ENCODE results near the gene PMEL. TPM values are rescaled to one million over a fixed set of nuclear protein-coding genes. Genes with fewer than 3 reads are reported as not detected.

Gene PMEL
- total RNA-seq, 4 donors from 2014 or later, result 0.26 to 3.6 (median 2.9) TPM; not detected in 1

DNA sequence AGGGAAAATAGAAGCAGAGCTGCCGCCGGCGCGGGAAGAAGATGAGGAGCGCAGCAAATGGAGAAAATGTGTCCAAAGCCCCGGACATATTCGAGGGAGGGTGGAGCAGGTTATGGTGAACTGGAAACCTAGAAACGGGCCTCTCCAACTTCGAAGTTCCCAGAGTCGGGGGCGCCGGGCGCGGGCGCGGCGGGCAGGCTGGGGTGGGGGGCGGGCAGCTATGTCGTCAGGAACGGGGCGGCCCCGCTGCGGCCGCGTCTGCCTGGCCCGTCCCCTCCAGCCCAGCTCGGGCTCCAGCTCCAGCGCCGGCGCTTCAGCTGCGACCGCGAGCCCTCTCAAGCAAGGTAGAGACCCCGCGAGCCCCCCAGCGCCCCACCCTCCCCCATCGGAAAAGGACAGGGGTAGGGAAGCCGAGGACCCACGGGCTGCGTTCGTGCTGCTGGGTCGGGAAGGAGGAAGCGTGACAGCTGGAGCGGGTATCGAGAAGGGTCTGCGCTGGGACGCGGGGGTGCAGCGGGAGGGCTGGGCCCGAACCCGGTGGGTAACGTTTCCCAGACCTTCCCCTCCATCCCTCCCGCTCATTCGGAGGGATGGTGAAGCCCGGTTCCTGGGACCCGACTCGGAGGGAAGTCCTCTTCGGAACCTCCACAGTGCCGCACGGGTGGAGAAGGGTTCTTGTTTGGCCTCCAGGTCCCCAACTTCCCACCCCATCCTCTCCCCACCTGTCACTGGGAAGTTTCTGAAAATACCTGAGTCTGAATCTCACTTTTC is 33.9 kb downstream of the PMEL start:
- Histone ChIP-seq H3K4me3 (peak overlapping the region; percentile 77 to 79), H3K9me3 (no peaks in the 10 kb centered on the region), H3K4me1 (peaks cover 4 to 7% of the 10 kb centered on the region in 2 donors), H3K27ac (peak overlapping the region; percentile 83 to 91), H3K27me3 (no peaks in the 10 kb centered on the region), H3K36me3 (no peaks in the 10 kb centered on the region)
- TF ChIP-seq POLR2A (IDR thresholded peaks at IDR 0.05), result peak; percentile 26 to 50
- TF ChIP-seq, protein P1, sequence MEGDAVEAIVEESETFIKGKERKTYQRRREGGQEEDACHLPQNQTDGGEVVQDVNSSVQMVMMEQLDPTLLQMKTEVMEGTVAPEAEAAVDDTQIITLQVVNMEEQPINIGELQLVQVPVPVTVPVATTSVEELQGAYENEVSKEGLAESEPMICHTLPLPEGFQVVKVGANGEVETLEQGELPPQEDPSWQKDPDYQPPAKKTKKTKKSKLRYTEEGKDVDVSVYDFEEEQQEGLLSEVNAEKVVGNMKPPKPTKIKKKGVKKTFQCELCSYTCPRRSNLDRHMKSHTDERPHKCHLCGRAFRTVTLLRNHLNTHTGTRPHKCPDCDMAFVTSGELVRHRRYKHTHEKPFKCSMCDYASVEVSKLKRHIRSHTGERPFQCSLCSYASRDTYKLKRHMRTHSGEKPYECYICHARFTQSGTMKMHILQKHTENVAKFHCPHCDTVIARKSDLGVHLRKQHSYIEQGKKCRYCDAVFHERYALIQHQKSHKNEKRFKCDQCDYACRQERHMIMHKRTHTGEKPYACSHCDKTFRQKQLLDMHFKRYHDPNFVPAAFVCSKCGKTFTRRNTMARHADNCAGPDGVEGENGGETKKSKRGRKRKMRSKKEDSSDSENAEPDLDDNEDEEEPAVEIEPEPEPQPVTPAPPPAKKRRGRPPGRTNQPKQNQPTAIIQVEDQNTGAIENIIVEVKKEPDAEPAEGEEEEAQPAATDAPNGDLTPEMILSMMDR (IDR thresholded peaks at IDR 0.05), result no peak
- peak; percentile 62 to 65 for DNase-seq
- intact Hi-C loops (cut with DNase I; ENCODE audit: low total_unique reads), result loop anchor here (5.0 kb wide), 1 partner anchor 105 kb away; the partner anchor contains the start of gene DNAJC14

DNA sequence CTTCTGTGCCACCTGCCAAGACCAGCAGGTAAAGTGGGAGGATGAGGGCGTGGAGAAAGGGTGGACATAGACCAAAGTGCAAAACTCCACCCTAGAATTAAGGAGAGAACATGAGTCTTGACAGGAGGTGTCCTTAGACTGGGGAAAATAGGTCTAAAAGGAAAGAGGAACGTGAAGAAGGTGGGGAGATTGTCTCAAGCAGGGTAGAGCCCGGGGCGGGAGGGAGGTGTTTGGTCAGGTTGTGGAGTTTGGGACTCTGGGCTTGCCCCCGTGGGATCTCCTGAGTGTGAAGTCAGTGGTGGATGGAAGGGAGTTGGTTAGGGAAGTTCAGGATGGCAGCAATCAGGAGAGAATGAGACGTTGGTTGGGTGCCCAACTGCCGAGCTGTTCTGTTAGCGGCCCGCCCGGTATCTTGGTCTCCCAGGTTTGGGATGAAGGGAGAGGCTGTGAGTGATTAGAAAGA is 34.5 kb downstream of the PMEL start:
- Histone ChIP-seq H3K27me3 (no peaks in the 10 kb centered on the region), H3K4me1 (peaks cover 4 to 7% of the 10 kb centered on the region in 2 donors), H3K36me3 (no peaks in the 10 kb centered on the region), H3K27ac (peak overlapping the region; percentile 83 to 91), H3K9me3 (no peaks in the 10 kb centered on the region), H3K4me3 (peak overlapping the region; percentile 77 to 79)
- DNase-seq, result peak; percentile 33 to 36
- TF ChIP-seq, protein P1 (IDR thresholded peaks at IDR 0.05), result no peak
- no peak for TF ChIP-seq POLR2A (IDR thresholded peaks at IDR 0.05)
- intact Hi-C loops (cut with DNase I; ENCODE audit: low total_unique reads), result loop anchor here (5.0 kb wide), 1 partner anchor 104 kb away; the partner anchor contains the start of gene DNAJC14

DNA sequence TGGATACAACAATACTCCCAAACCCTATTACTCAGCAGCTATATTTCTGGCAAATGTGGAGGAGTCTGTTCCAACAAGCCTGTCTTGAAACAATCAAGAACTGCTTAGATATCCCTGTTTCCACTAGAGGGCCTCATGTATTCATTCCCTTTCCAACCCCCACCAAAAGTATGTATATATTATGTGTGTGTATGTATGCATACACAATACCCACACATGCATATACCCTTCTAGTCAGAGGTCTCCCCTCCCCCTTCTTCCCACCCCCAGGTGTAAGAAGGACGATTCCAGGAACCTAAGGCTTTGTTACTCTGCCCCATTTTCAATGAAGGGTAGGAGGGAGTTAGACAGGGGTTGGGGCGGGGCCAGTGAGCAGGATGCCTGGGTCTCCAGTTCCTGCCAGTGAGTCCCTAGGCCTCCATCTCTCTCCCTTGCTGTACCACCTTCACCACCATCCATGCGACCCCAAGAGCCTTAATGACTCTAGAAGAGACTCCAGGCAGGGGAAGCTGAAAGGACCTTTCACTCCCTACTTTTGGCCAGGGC is 35.0 kb downstream of the PMEL start, which contains the start of gene DGKA:
Gene DGKA, plus strand, starts transcription at position 392 of the 546 bp plus-strand sequence. CDS start 5,342 bp downstream, outside the sequence.
- Histone ChIP-seq H3K27ac (peak within 1 kb of the TSS; percentile 83 to 91), H3K4me1 (peaks cover 7 to 9% of the 10 kb centered on the region in 2 donors), H3K36me3 (no peaks in the 10 kb centered on the region), H3K27me3 (no peaks in the 10 kb centered on the region), H3K9me3 (no peaks in the 10 kb centered on the region), H3K4me3 (peak within 1 kb of the TSS; percentile 77 to 79)
- peak; percentile 41 to 48 for DNase-seq
- intact Hi-C loops (cut with DNase I; ENCODE audit: low total_unique reads), result loop anchor here (5.0 kb wide), 1 partner anchor 104 kb away; the partner anchor contains the start of gene DNAJC14
- TF ChIP-seq, protein P1 (IDR thresholded peaks at IDR 0.05), result peak; percentile 40 to 66 (median 50)
- TF ChIP-seq POLR2A (IDR thresholded peaks at IDR 0.05), result no peak

DNA sequence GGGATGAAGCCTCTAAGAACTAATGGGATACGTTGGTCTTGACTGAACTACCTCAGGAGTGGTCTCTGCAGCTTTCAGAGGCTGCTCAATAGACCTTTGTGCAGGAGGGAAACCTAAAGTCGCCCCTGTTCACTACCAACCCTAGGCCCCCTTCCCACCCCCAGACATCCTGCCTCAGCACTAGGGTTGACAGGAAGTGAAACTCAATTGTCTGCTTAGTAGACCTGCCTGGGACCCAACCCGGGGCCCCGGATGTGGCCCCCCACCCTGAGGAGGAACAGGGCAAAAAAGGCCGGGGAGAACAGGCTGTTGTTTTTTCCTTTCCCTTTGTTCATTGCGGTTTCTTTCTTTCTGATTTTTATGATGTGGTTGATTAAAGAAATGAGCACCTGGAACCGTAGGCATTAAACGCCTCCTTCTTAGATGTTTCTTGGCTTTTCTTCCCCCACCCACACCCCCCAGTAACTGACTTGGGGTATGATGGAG is 36.5 kb downstream of the PMEL start:
- no peaks in the 10 kb centered on the region for H3K9me3 ChIP-seq
- DNase-seq, result no peak
- TF ChIP-seq, protein P1 (IDR thresholded peaks at IDR 0.05), result no peak
- TF ChIP-seq POLR2A (IDR thresholded peaks at IDR 0.05), result no peak
- intact Hi-C loops (cut with DNase I; ENCODE audit: low total_unique reads), result no loop called here
- H3K36me3 ChIP-seq, result no peaks in the 10 kb centered on the region
- peaks cover 7 to 13% of the 10 kb centered on the region in 2 donors for H3K4me1 ChIP-seq
- H3K27ac ChIP-seq, result peak overlapping the region; percentile 91 to 95
- H3K4me3 ChIP-seq, result no peak overlapping the region
- no peaks in the 10 kb centered on the region for H3K27me3 ChIP-seq
